GM12872 (cell line): Measurements from ENCODE around the gene MIGA2.

ENCODE experiments used
- CTCF ChIP-seq: IDR thresholded peaks from 3 replicates; pipeline ENCODE4 v1.5.1; 2011; ENCODE audit warnings: low read depth, mild to moderate bottlenecking, low read length, moderate library complexity; ENCODE audit not compliant: insufficient read depth

The MIGA2 gene

DNA sequence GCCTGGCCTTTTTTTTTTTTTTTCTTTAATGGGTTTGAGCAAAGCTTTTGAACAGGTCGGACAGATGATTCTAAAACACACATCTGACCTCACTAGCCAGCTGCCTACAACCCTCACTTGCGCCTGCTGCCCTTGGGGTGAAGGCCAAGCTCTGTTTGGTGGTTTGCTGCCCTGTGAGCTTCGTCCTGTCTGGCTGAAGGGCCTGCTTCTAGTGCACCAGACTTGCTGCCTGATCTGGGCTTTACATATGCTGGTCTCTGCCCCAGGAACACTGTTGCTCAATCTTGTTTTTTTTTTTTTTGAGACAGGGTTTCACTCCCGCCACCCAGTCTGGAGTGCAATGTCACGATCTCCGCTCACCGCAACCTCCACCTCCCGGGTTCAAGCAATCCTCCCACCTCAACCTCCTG is 28.1 kb downstream of the MIGA2 start:
- no peak for TF ChIP-seq CTCF

DNA sequence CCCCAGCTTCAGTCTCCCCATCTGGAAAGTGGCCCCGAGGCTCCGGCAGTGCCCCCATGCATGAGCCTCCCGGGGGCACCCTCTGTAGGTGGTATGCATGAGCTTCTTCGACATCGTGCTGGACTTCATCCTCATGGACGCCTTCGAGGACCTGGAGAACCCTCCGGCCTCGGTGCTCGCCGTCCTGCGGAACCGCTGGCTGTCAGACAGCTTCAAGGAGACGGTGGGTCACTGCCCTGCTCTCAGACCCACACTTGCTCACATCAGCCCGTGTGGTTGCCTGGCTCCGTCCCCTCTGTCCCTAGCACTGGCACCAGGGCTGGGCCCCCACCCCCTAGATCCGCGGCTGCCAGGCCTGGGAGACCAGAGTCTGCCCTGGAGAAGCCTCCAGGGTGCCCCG is 31.7 kb downstream of the MIGA2 start:
- TF ChIP-seq CTCF: no peak

- TF ChIP-seq CTCF: no peak
Observed at GRCh38 chr9:129068990-129069861, 32.8 kb downstream of the MIGA2 start.

- TF ChIP-seq CTCF: no peak
Observed at GRCh38 chr9:129069862-129070641, 33.6 kb downstream of the MIGA2 start.

GRCh38 chr9:129070696-129071525 is 34.5 kb downstream of the MIGA2 start:
- no peak for TF ChIP-seq CTCF

- no peak for TF ChIP-seq CTCF
Observed at GRCh38 chr9:129071526-129072126, 35.2 kb downstream of the MIGA2 start.
